Small intestine (tissue), 16 donors: Measurements from ENCODE around the gene LBP. TPM values are rescaled to one million over a fixed set of nuclear protein-coding genes. Genes with fewer than 3 reads are reported as not detected.

Experiments used
- DNase-seq, 2 donors: peaks; one replicate each; pipeline versions ENCODE4 v3.0.0 to v3.0.0-alpha.2; 2013
- FAIRE-seq: peaks from 2 replicates; lab custom pipeline; 2012; peaks lifted over from hg19 to GRCh38; lab: Jason Lieb, UNC
- H3K27ac ChIP-seq, 3 donors: one replicate each; pipeline ENCODE4 v1.5.1; 2013; ENCODE audit warnings: low read length in 2 of 3, mild to moderate bottlenecking in 2 of 3, control low read depth in 1 of 3, inconsistent platforms in 1 of 3, low read depth in 1 of 3, moderate library complexity in 1 of 3
- H3K27me3 ChIP-seq, 3 donors: one replicate each; pipeline ENCODE4 v1.6.1; 2013; ENCODE audit warnings: low read length in 3 of 3, inconsistent platforms in 1 of 3; ENCODE audit not compliant: control insufficient read depth in 3 of 3, insufficient read depth in 3 of 3
- H3K36me3 ChIP-seq, 3 donors: one replicate each; pipeline ENCODE4 v1.6.1; 2013; ENCODE audit warnings: low read length in 3 of 3, inconsistent platforms in 1 of 3, low read depth in 1 of 3, mild to moderate bottlenecking in 1 of 3, moderate library complexity in 1 of 3; ENCODE audit not compliant: control insufficient read depth in 3 of 3, insufficient read depth in 2 of 3
- H3K4me1 ChIP-seq, 3 donors: one replicate each; pipeline ENCODE4 v1.6.1; 2013; ENCODE audit warnings: low read length in 2 of 3, inconsistent platforms in 1 of 3, low read depth in 1 of 3, mild to moderate bottlenecking in 1 of 3, moderate library complexity in 1 of 3; ENCODE audit not compliant: control insufficient read depth in 3 of 3, insufficient read depth in 2 of 3
- H3K4me3 ChIP-seq, 3 donors: one replicate each; pipeline ENCODE4 v1.5.1; 2013; ENCODE audit warnings: low read length in 3 of 3, control low read depth in 1 of 3, inconsistent platforms in 1 of 3, low read depth in 1 of 3, mild to moderate bottlenecking in 1 of 3, moderate library complexity in 1 of 3
- H3K9me3 ChIP-seq, 2 donors: one replicate each; pipeline ENCODE4 v1.6.1; 2013; ENCODE audit warnings: low read depth in 1 of 2, low read length in 1 of 2; ENCODE audit not compliant: control insufficient read depth in 2 of 2, insufficient read depth in 1 of 2
- WGBS, 3 donors: extraction: QIAGEN DNeasy Blood & Tissue Kit; methylation state at CpG; one replicate each; pipeline ENCODE4 v1.1.7; 2013; 5-methylcytosine and 5-hydroxymethylcytosine counted together
- long read RNA-seq, 10 donors: transcript quantifications; one replicate each; lab custom pipeline, GENCODE V29; 2026
- polyA plus RNA-seq, 4 donors: library from polyadenylated mRNA; stranded (reverse) in 3 of 4; unstranded in 1 of 4; fragments of 200-250 nt in 3 of 4; fragments of 120-200 nt in 1 of 4; gene quantifications; one replicate each; pipeline versions ENCODE4 v1.2.1 to v1.2.3, GENCODE V29; 2013
- donor health status: healthy with polysubstance abuse.
- donor health status: control.
- donor health status: control.
- donor health status: Bipolar disorder and iron deficiency.
- donor health status: healthy.

Gene LBP
- polyA plus RNA-seq, result under 1 TPM in 1 of 4 donors, not detected in 3; 0.49 TPM
- long read RNA-seq, donor 1, result 0 reads
- long read RNA-seq, donor 2, result 0 reads
- long read RNA-seq, donor 3, result 0 reads
- long read RNA-seq, donor 4, result 0 reads
- long read RNA-seq, donor 5, result 0 reads
- long read RNA-seq, donor 6, result 0 reads
- long read RNA-seq, donor 7, result 0 reads
- long read RNA-seq, donor 8, result 0 reads
- long read RNA-seq, donor 9, result 0 reads
- long read RNA-seq, donor 10, result 0 reads

DNA sequence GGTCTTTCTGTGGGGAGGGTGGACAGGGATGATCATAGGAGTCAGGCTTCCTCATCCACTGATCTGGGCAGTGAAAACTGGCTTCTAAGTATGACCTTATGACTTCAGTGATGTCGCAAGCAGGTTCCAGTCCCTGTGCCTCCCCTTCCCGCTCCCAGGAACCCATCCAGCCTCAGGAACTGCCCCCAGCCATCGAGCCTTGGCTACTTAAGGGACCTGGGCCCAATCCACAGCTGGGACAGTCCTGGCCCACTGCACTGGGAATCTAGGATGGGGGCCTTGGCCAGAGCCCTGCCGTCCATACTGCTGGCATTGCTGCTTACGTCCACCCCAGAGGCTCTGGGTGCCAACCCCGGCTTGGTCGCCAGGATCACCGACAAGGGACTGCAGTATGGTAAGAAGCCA lies at the start of gene LBP:
TSS of gene LBP (plus strand) at position 236 of the 405 bp plus-strand sequence. CDS start at position 271, 35 bp downstream.
- FAIRE-seq (no peak), DNase-seq (no peak)
- Histone ChIP-seq H3K4me3 (no peak within 1 kb of the TSS), H3K36me3 (no peaks in the 10 kb centered on the region), H3K27ac (no peak within 1 kb of the TSS), H3K9me3 (no peaks in the 10 kb centered on the region), H3K27me3 (no peaks in the 10 kb centered on the region), H3K4me1 (peaks cover 3 to 8% (median 6%) of the 10 kb centered on the region in 3 donors)
- WGBS, 3 donors, result 82 to 92% (median 89%) methylated on average over 8 of the region's 8 CpGs

DNA sequence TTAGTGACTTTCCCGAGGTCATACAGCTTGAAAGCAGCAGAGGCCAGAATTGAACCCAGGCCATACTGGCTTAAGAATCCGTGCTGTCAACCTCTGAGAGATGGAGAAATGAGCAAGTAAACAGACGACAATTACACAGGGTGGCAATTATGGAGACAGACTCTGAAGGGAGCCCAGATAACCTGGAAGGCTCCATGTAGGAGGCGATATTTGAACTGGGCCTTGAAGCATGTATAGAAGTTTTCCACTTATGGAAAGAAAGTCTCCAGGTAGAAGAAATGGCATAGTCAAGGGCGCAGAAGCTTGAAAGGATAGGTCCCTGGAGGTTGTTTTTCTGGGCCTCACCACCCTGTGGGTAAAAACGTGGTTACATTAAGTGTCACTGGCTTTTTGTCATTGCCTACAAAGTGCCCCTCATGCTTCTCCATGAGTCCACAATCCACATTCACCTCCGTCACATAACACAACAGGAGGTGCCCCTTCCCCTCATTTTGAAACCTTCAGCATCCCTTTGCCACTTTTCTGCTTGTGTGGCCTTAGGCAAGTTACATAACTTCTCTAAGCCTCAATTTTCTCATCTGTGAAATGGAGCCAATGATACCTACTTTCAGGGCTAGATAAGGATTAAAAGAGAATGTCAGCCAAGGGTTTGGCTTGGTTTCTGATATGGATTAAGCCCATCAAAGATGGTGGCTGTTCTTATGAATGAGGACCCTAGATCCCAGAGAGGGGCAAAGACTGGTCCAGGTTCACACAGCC lies 48.2 kb upstream of the LBP start:
- H3K27ac ChIP-seq, result peak overlapping the region in 2 of 3 donors; percentile 56 to 69
- FAIRE-seq, result no peak
- peaks cover 0 to 7% (median 0%) of the 10 kb centered on the region in 3 donors for H3K27me3 ChIP-seq
- no peaks in the 10 kb centered on the region for H3K9me3 ChIP-seq
- DNase-seq, result no peak
- H3K36me3 ChIP-seq, result no peaks in the 10 kb centered on the region
- WGBS, 3 donors, result 88 to 90% (median 90%) methylated on average over 7 of the region's 7 CpGs
- no peak overlapping the region for H3K4me3 ChIP-seq
- H3K4me1 ChIP-seq, result no peaks in the 10 kb centered on the region

- H3K27ac ChIP-seq, result peak overlapping the region in 2 of 3 donors; percentile 56 to 69
- DNase-seq (peak in 1 of 2 donors; percentile 6), FAIRE-seq (no peak)
- H3K4me1 ChIP-seq, result no peaks in the 10 kb centered on the region
- H3K4me3 ChIP-seq, result no peak overlapping the region
- H3K27me3 ChIP-seq, result peaks cover 0 to 7% (median 0%) of the 10 kb centered on the region in 3 donors
- H3K9me3 ChIP-seq, result no peaks in the 10 kb centered on the region
- no peaks in the 10 kb centered on the region for H3K36me3 ChIP-seq
- 41 to 66% (median 64%) methylated on average over 13 of the region's 13 CpGs for WGBS, 3 donors
Observed at GRCh38 chr20:38298768-38299288, 47.5 kb upstream of the LBP start.

DNA sequence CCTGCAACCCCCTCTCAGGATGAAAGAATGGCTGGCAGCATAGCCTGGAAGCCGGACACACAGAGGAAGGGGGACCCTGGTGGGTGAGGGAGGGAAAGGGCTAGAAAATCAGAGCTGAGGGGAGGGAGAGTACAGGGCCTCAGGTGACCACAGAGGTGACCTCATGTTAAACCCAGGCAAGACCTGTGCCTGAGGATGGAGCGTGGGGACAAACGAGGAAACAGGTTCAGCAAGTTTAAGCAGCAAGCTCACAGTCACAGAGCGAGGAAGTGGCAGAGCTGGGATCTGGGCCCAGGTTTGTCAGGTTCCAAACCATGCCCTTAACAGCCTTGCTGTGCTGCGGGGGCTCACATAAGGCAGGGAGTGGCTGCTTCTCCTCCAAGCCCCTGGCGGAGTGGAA lies 46.3 kb upstream of the LBP start:
- Histone ChIP-seq H3K9me3 (no peaks in the 10 kb centered on the region), H3K36me3 (no peaks in the 10 kb centered on the region), H3K27me3 (peaks cover 0 to 7% (median 5%) of the 10 kb centered on the region in 3 donors), H3K27ac (no peak overlapping the region), H3K4me1 (no peaks in the 10 kb centered on the region), H3K4me3 (no peak overlapping the region)
- FAIRE-seq (no peak), DNase-seq (no peak)
- 41 to 74% (median 52%) methylated on average over 6 of the region's 6 CpGs for WGBS, 3 donors

DNA sequence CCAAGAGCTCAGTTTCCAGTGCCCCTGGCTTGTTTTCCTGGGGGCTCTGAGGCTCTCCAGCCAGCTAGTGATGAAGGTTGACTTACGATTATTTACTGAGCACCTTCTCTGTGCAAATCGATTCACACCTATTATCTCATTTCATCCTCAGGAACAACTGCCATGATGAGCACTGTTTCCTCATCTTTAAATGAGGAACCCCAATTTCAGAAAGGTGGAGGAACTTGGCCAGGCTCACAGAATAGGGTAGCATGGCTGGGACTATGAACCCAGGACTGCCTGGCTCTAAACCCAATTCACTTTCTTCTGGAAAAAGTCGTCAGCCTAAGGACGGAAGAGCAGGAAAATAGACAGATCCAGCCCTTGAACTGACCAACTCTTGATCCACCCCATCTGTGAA lies 45.8 kb upstream of the LBP start:
- Histone ChIP-seq H3K27ac (no peak overlapping the region), H3K4me1 (no peaks in the 10 kb centered on the region), H3K36me3 (no peaks in the 10 kb centered on the region), H3K9me3 (no peaks in the 10 kb centered on the region), H3K27me3 (peaks cover 0 to 7% (median 6%) of the 10 kb centered on the region in 3 donors), H3K4me3 (no peak overlapping the region)
- WGBS, 3 donors, result 70 to 83% (median 76%) methylated on average over 4 of the region's 4 CpGs
- DNase-seq, result no peak
- FAIRE-seq, result no peak

- no peaks in the 10 kb centered on the region for H3K36me3 ChIP-seq
- DNase-seq, result no peak
- H3K27me3 ChIP-seq, result peaks cover 0 to 9% (median 7%) of the 10 kb centered on the region in 3 donors
- H3K9me3 ChIP-seq, result no peaks in the 10 kb centered on the region
- FAIRE-seq, result no peak
- H3K27ac ChIP-seq, result no peak overlapping the region
- H3K4me3 ChIP-seq, result no peak overlapping the region
- WGBS, 3 donors, result 79 to 89% (median 85%) methylated on average over 3 of the region's 3 CpGs
- H3K4me1 ChIP-seq, result no peaks in the 10 kb centered on the region
Observed at GRCh38 chr20:38301309-38301708, 45.0 kb upstream of the LBP start.

GRCh38 chr20:38302786-38303185 lies 43.5 kb upstream of the LBP start:
- DNase-seq (no peak), FAIRE-seq (no peak)
- no peak overlapping the region for H3K4me3 ChIP-seq
- no peak overlapping the region for H3K27ac ChIP-seq
- peaks cover 0 to 10% (median 7%) of the 10 kb centered on the region in 3 donors for H3K27me3 ChIP-seq
- no peaks in the 10 kb centered on the region for H3K9me3 ChIP-seq
- H3K36me3 ChIP-seq, result no peaks in the 10 kb centered on the region
- no peaks in the 10 kb centered on the region for H3K4me1 ChIP-seq
- 34 to 47% (median 34%) methylated on average over 11 of the region's 11 CpGs for WGBS, 3 donors

DNA sequence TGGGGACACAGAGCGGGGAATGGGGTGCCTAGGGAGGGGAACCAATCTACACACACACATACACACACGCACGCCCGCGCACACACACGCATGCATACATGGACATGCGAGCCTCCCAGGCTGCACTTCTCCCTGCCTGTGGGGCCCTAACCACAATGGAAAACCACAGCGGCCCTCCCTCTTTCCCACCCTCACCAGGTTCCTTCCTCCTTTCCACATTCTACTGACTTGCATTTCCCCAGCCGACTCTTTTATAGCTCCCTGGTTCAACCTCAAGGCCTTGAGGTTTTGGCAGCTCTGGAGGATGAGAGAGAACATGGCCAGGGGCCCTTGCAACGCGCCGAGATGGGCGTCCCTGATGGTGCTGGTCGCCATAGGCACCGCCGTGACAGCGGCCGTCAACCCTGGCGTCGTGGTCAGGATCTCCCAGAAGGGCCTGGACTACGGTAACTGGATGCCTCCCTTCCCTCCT lies 42.3 kb upstream of the LBP start, which contains the start of gene BPI:
TSS of gene BPI (plus strand) at position 249 of the 472 bp plus-strand sequence. CDS start at position 317, 68 bp downstream.
- peaks cover 0 to 10% (median 7%) of the 10 kb centered on the region in 3 donors for H3K27me3 ChIP-seq

More for the DNA sequence above, 42.3 kb upstream of the LBP start, which contains the start of gene BPI:
- DNase-seq (no peak), FAIRE-seq (no peak)
- peaks cover 0 to 1% of the 10 kb centered on the region in 2 donors for H3K9me3 ChIP-seq
- no peaks in the 10 kb centered on the region for H3K36me3 ChIP-seq
- WGBS, 3 donors, result 59 to 72% (median 68%) methylated on average over 21 of the region's 21 CpGs
- H3K4me1 ChIP-seq, result no peaks in the 10 kb centered on the region
- no peak within 1 kb of the TSS for H3K4me3 ChIP-seq
- H3K27ac ChIP-seq, result no peak within 1 kb of the TSS
